ENCODE results near the gene DTNA. TPM values are rescaled to one million over a fixed set of nuclear protein-coding genes. Genes with fewer than 3 reads are reported as not detected.

DTNA gene
- total RNA-seq, 1 donor: 22.0 TPM

DNA sequence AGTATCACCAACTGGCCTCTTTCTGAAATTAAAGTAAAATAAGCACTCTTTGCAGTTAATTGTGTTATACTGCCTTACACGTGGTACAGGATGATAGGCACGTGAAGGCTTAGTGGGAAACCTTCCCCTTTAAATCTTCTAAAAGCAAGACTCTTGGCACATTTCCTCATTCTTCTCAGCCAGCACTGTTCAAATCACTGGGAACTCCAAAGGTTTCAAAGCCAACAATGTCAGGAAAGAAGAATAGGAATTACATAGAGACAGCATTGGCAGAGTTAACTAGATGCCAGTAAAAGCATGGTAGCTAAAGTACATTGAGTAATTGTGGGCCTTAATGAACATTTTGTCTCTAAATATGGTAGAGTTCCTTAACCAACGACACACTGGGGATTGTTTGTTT is 96.4 kb downstream of the DTNA start:
- peak; percentile 21 for DNase-seq (ENCODE audit: low read depth)
- H3K4me3 ChIP-seq (ENCODE audit: low read depth, low read length): no peak overlapping the region
- no peak for TF ChIP-seq CTCF (IDR thresholded peaks at IDR 0.05; ENCODE audit: insufficient read depth, low read length)

GRCh38 chr18:34807106-34807796 is 97.2 kb downstream of the DTNA start:
- no peak for TF ChIP-seq CTCF (IDR thresholded peaks at IDR 0.05; ENCODE audit: insufficient read depth, low read length)
- H3K4me3 ChIP-seq (ENCODE audit: low read depth, low read length): no peak overlapping the region
- DNase-seq (ENCODE audit: low read depth): no peak

DNA sequence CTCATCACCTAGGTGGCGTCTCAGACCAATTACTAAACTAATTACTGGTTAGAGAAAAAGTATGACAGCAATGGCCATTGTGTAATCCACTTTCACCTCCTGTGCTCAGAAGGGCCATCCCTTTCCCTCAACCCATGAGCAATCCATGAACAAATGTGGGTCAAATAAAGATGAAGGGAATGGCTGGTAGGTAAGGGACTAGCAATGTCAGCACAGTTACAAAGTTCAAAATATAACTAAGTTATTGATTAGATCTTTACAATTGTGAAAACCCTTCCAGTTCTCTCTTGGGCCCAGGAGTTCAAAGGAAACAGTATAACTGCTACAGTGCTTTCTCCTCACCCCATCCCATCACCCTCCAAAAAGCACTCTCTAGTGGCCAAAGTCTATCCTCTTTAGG is 98.3 kb downstream of the DTNA start:
- TF ChIP-seq CTCF (IDR thresholded peaks at IDR 0.05; ENCODE audit: insufficient read depth, low read length): no peak
- DNase-seq (ENCODE audit: low read depth): no peak
- H3K4me3 ChIP-seq (ENCODE audit: low read depth, low read length): no peak overlapping the region

DNA sequence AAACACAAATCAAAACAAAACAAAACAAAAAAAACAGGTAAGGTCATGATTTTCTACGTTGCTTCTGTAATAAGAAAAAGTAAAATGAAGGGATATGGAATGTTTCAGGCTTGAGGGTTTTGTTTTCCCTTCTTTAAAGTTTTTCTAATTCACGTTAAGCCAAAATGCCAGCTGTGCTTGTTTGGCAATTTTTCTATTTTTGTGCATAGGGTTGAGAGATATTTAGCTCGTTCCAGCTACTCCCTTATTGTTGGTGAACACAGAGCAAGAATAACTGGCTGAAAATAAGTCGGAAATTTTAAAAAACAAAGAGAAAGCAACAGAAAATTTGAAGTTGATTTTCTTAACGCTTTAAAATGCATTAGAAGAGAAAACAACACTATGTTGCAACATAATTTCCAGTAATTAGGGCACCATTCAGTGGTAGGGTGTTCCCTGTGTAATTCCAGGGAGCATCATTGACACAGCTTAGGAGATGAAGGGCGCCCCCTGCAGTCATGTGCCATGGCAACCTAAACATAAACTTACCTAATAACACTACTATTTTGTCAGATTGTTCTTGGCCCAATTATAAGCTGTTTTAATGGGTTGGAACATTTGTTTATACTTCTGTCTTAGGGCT is 99.5 kb downstream of the DTNA start:
- TF ChIP-seq CTCF (IDR thresholded peaks at IDR 0.05; ENCODE audit: insufficient read depth, low read length): peak; percentile 42
- H3K4me3 ChIP-seq (ENCODE audit: low read depth, low read length): no peak overlapping the region
- DNase-seq (ENCODE audit: low read depth): peak; percentile 46

DNA sequence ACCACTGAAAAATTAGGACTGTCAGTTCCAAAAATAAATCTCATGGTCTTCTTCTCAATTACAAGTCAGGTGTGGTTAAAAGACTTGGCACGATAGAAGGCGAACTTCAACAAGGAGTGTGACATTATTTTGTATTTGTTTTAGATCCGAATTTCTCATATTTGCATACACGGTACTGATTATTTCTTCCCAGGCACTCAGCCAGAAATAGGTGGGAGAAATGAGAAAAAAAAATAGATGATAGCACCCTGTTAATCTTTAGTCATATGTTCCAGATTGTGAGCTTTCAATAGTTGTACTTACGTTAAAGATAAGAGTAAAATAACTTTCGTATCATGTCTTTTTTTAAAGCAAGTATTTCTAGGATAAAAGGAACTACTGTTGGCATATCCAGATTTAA is 106.1 kb downstream of the DTNA start:
- no peak overlapping the region for H3K4me3 ChIP-seq (ENCODE audit: low read depth, low read length)
- DNase-seq (ENCODE audit: low read depth): no peak
- no peak for TF ChIP-seq CTCF (IDR thresholded peaks at IDR 0.05; ENCODE audit: insufficient read depth, low read length)

DNA sequence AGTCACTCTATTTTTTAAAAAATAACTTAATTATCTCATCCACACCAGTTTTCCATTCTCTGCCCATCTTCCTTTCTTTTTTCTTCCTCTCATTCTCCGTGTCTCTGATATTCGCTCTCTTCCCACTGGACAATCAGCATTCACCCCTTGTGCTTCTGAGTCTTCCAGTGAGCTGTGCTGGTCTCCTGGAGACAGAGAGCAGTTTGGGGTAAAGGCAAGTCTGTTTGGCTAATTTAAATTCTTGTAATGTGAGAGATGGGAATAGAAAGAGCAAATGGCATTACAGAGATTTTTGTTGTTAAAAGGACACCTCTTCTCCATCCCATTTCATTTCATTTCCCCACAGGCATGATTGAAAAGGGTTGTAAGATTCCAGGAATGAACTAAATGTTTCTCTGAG is 107.5 kb downstream of the DTNA start:
- no peak for DNase-seq (ENCODE audit: low read depth)
- no peak for TF ChIP-seq CTCF (IDR thresholded peaks at IDR 0.05; ENCODE audit: insufficient read depth, low read length)

More for the DNA sequence above, 107.5 kb downstream of the DTNA start:
- H3K4me3 ChIP-seq (ENCODE audit: low read depth, low read length): no peak overlapping the region

Measured in fibroblast of the aortic adventitia (primary cell).